ENCODE data around the gene ACSL3.

GRCh38 chr2:222960126-222960525 lies 99.3 kb downstream of the ACSL3 start:
- TF ChIP-seq CREB5 (CRISPR knock-in tag; IDR thresholded peaks at IDR 0.05; ENCODE audit: low read depth) (no peak), RARB (CRISPR knock-in tag; IDR thresholded peaks at IDR 0.05) (no peak), BACH2 (CRISPR knock-in tag; IDR thresholded peaks at IDR 0.05; ENCODE audit: borderline replicate concordance) (no peak), ARNTL (CRISPR knock-in tag; IDR thresholded peaks at IDR 0.05; ENCODE audit: borderline replicate concordance, low read depth) (no peak), ZNF565 (CRISPR knock-in tag; conservative IDR thresholded peaks at IDR 0.05; ENCODE audit: low read depth) (no peak), PATZ1 (CRISPR knock-in tag; IDR thresholded peaks at IDR 0.05; ENCODE audit: borderline replicate concordance) (no peak), GLIS3 (CRISPR knock-in tag; IDR thresholded peaks at IDR 0.05) (no peak), SNAI2 (CRISPR knock-in tag; IDR thresholded peaks at IDR 0.05) (no peak), CSDC2 (CRISPR knock-in tag; IDR thresholded peaks at IDR 0.05) (no peak), ZFP3 (CRISPR knock-in tag; IDR thresholded peaks at IDR 0.05) (no peak), POU6F1 (CRISPR knock-in tag; IDR thresholded peaks at IDR 0.05; ENCODE audit: borderline replicate concordance, low read depth) (no peak), TOX (CRISPR knock-in tag; IDR thresholded peaks at IDR 0.05; ENCODE audit: borderline replicate concordance) (no peak), CSRNP3 (CRISPR knock-in tag; IDR thresholded peaks at IDR 0.05) (no peak), TCF4 (CRISPR knock-in tag; IDR thresholded peaks at IDR 0.05; ENCODE audit: borderline replicate concordance) (no peak)

All from SK-N-SH treated with all-trans-retinoic acid at 6 μM for 48 hours (cell line).